HFFc6 (cell line): Measurements from ENCODE around the gene METTL17. TPM values are rescaled to one million over a fixed set of nuclear protein-coding genes. Genes with fewer than 3 reads are reported as not detected.

Experiments used
- DNase-seq: peaks from one replicate; pipeline ENCODE4 v3.0.0-alpha.2; 2018
- H3K27ac Mint-ChIP-seq: 2 replicates; pipeline ENCODE4 v1.8.0; 2020; ENCODE audit warnings: mild to moderate bottlenecking, mixed read lengths
- H3K27me3 Mint-ChIP-seq: 2 replicates; pipeline ENCODE4 v1.8.0; 2021; ENCODE audit warnings: mild to moderate bottlenecking, moderate library complexity, mixed read lengths; ENCODE audit not compliant: insufficient read depth
- H3K36me3 Mint-ChIP-seq: 2 replicates; pipeline ENCODE4 v1.8.0; 2021; ENCODE audit warnings: low read depth, mixed read lengths
- H3K4me1 Mint-ChIP-seq: 2 replicates; pipeline ENCODE4 v1.8.0; 2020; ENCODE audit warnings: low read depth, mixed read lengths
- H3K4me3 Mint-ChIP-seq: 2 replicates; pipeline ENCODE4 v1.8.0; 2020; ENCODE audit warnings: mild to moderate bottlenecking, moderate library complexity, mixed read lengths
- H3K9me3 Mint-ChIP-seq: 2 replicates; pipeline ENCODE4 v1.8.0; 2020; ENCODE audit warnings: mild to moderate bottlenecking, mixed read lengths
- CTCF ChIP-seq: fragments of 200-600 bp; sonication (generic); IDR thresholded peaks from 2 replicates; pipeline ENCODE4 v1.5.0; 2021; ENCODE audit warnings: antibody characterized with exemption, mild to moderate bottlenecking
- total RNA-seq, 6 experiments: library from RNA; stranded (reverse); fragmentation: NEBNext Ultra II Directional; extraction: Animal tissue kit (Norgen Biotek cat#: 25700); gene quantifications; 2 replicates in 1 of 6; 3 replicates in 5 of 6; pipeline ENCODE4 v1.2.3, GENCODE V29; 2021

METTL17 gene
- total RNA-seq, 6 experiments from 2014 or later, result 29.3 to 34.0 (median 32.7) TPM

GRCh38 chr14:21018286-21018685, 28.5 kb downstream of the METTL17 start:
- Mint-ChIP-seq H3K4me1 (peaks cover 6% of the 10 kb centered on the region), H3K27me3 (peaks cover 27% of the 10 kb centered on the region), H3K36me3 (no peaks in the 10 kb centered on the region), H3K9me3 (no peaks in the 10 kb centered on the region), H3K27ac (no peak overlapping the region), H3K4me3 (no peak overlapping the region)
- DNase-seq, result no peak
- no peak for TF ChIP-seq CTCF

- TF ChIP-seq CTCF, result no peak
These were observed 29.0 kb downstream of the METTL17 start for GRCh38 chr14:21018781-21019180.

GRCh38 chr14:21019366-21019765, 29.6 kb downstream of the METTL17 start:
- Mint-ChIP-seq H3K4me3 (no peak overlapping the region), H3K9me3 (no peaks in the 10 kb centered on the region), H3K27ac (no peak overlapping the region), H3K36me3 (no peaks in the 10 kb centered on the region), H3K27me3 (peaks cover 37% of the 10 kb centered on the region), H3K4me1 (peaks cover 6% of the 10 kb centered on the region)
- no peak for TF ChIP-seq CTCF
- DNase-seq, result no peak

More at GRCh38 chr14:21018781-21019180, 29.0 kb downstream of the METTL17 start:
- no peaks in the 10 kb centered on the region for H3K36me3 Mint-ChIP-seq
- no peak overlapping the region for H3K27ac Mint-ChIP-seq
- peaks cover 6% of the 10 kb centered on the region for H3K4me1 Mint-ChIP-seq
- H3K9me3 Mint-ChIP-seq, result no peaks in the 10 kb centered on the region
- H3K27me3 Mint-ChIP-seq, result peaks cover 32% of the 10 kb centered on the region
- DNase-seq, result no peak
- H3K4me3 Mint-ChIP-seq, result no peak overlapping the region

GRCh38 chr14:21020977-21021545, 31.3 kb downstream of the METTL17 start:
- Mint-ChIP-seq H3K27ac (no peak overlapping the region), H3K27me3 (peaks cover 46% of the 10 kb centered on the region), H3K4me3 (no peak overlapping the region), H3K4me1 (peaks cover 6% of the 10 kb centered on the region), H3K9me3 (no peaks in the 10 kb centered on the region), H3K36me3 (no peaks in the 10 kb centered on the region)
- no peak for TF ChIP-seq CTCF
- no peak for DNase-seq

- no peak for TF ChIP-seq CTCF
- Mint-ChIP-seq H3K27me3 (peaks cover 48% of the 10 kb centered on the region), H3K36me3 (no peaks in the 10 kb centered on the region), H3K9me3 (no peaks in the 10 kb centered on the region), H3K4me3 (no peak overlapping the region), H3K27ac (no peak overlapping the region), H3K4me1 (peaks cover 6% of the 10 kb centered on the region)
- no peak for DNase-seq
These were observed 32.9 kb downstream of the METTL17 start for GRCh38 chr14:21022686-21023085.

GRCh38 chr14:21023174-21023573, 33.4 kb downstream of the METTL17 start:
- no peak for TF ChIP-seq CTCF
- peaks cover 6% of the 10 kb centered on the region for H3K4me1 Mint-ChIP-seq
- no peak overlapping the region for H3K4me3 Mint-ChIP-seq
- peaks cover 51% of the 10 kb centered on the region for H3K27me3 Mint-ChIP-seq
- no peak overlapping the region for H3K27ac Mint-ChIP-seq
- no peaks in the 10 kb centered on the region for H3K9me3 Mint-ChIP-seq
- DNase-seq, result no peak
- H3K36me3 Mint-ChIP-seq, result no peaks in the 10 kb centered on the region
